MCF 10A (cell line): ENCODE data around the gene TMEM163. TPM values are rescaled to one million over a fixed set of nuclear protein-coding genes. Genes with fewer than 3 reads are reported as not detected.

ENCODE experiments used
- BruUV-seq: library from RNA; stranded (reverse); fragments of 400-500 nt; replicated peaks from 2 replicates; lab custom pipeline; 2021; lab: Mats Ljungman, UMichigan
- CTCF ChIA-PET: fragments of 300-600 bp; sonication (Branson Sonifier 250); formaldehyde crosslinking; extraction: SDS; loops from one replicate; lab custom pipeline; 2021; ENCODE audit warnings: antibody characterized with exemption, inconsistent platforms; lab: Yijun Ruan, JAX
- POLR2A ChIA-PET: fragments of 300-600, 350-650 bp; sonication (Branson Sonifier 250); formaldehyde crosslinking; extraction: SDS; loops from one replicate; lab custom pipeline; 2020; ENCODE audit warnings: antibody characterized with exemption, inconsistent platforms; lab: Yijun Ruan, JAX
- DNase-seq: peaks from one replicate; pipeline ENCODE4 v3.0.0-alpha.2; 2018; ENCODE audit not compliant: unreplicated experiment
- H3K27ac Mint-ChIP-seq: one replicate; pipeline ENCODE4 v1.8.0; 2022; ENCODE audit warnings: mild to moderate bottlenecking, low read depth, mixed read lengths; ENCODE audit not compliant: unreplicated experiment
- H3K27me3 Mint-ChIP-seq: one replicate; pipeline ENCODE4 v1.8.0; 2022; ENCODE audit warnings: mixed read lengths; ENCODE audit not compliant: insufficient read depth, unreplicated experiment
- H3K36me3 Mint-ChIP-seq: one replicate; pipeline ENCODE4 v1.8.0; 2022; ENCODE audit warnings: mild to moderate bottlenecking, moderate library complexity, mixed read lengths; ENCODE audit not compliant: insufficient read depth, unreplicated experiment
- H3K4me1 Mint-ChIP-seq: one replicate; pipeline ENCODE4 v1.8.0; 2022; ENCODE audit warnings: mixed read lengths; ENCODE audit not compliant: insufficient read depth, unreplicated experiment
- H3K4me3 Mint-ChIP-seq: one replicate; pipeline ENCODE4 v1.8.0; 2022; ENCODE audit warnings: mild to moderate bottlenecking, moderate library complexity, mixed read lengths; ENCODE audit not compliant: unreplicated experiment
- H3K9me3 Mint-ChIP-seq: one replicate; pipeline ENCODE4 v1.8.0; 2022; ENCODE audit warnings: mixed read lengths; ENCODE audit not compliant: unreplicated experiment
- CTCF ChIP-seq: fragments of 200-600 bp; IDR thresholded peaks from one replicate; pipeline ENCODE4 v1.8.0; 2022; ENCODE audit warnings: antibody characterized with exemption, mild to moderate bottlenecking; ENCODE audit not compliant: unreplicated experiment
- intact Hi-C: fragments of 100-400 bp; cut with micrococcal nuclease; formaldehyde crosslinking; loops from 2 replicates; pipeline ENCODE4 v1.14.1; 2022
- total RNA-seq: library from RNA; stranded (reverse); gene quantifications from 2 replicates; pipeline ENCODE4 v1.2.3, GENCODE V29; 2022

TMEM163 gene
- total RNA-seq, 1 experiment from 2014 or later: not detected

GRCh38 chr2:134573724-134574123 is 145.1 kb downstream of the TMEM163 start:
- ChIA-PET CTCF (no interaction called here), POLR2A (no interaction called here)
- Mint-ChIP-seq H3K27ac (no peak overlapping the region), H3K9me3 (peaks cover under 1% of the 10 kb centered on the region), H3K36me3 (no peaks in the 10 kb centered on the region), H3K4me1 (no peaks in the 10 kb centered on the region), H3K4me3 (no peak overlapping the region), H3K27me3 (no peaks in the 10 kb centered on the region)
- DNase-seq: no peak
- intact Hi-C loops: no loop called here
- TF ChIP-seq CTCF: no peak
- no TSS peak for BruUV-seq

- ChIA-PET POLR2A (no interaction called here), CTCF (interaction anchor here (0.9 to 1.2 kb wide), 2 partner anchors 11 to 16 kb away, joined by 3 to 5 read pairs; no protein-coding TSS in a partner anchor)
- BruUV-seq: no TSS peak
- H3K9me3 Mint-ChIP-seq: peaks cover 8% of the 10 kb centered on the region
- H3K4me3 Mint-ChIP-seq: no peak overlapping the region
- no peak for DNase-seq
- TF ChIP-seq CTCF: no peak
- intact Hi-C loops: no loop called here
- H3K4me1 Mint-ChIP-seq: no peaks in the 10 kb centered on the region
- no peaks in the 10 kb centered on the region for H3K27me3 Mint-ChIP-seq
- H3K27ac Mint-ChIP-seq: no peak overlapping the region
- no peaks in the 10 kb centered on the region for H3K36me3 Mint-ChIP-seq
These were observed 145.8 kb downstream of the TMEM163 start for GRCh38 chr2:134573085-134573370.

GRCh38 chr2:134572314-134573084 is 146.3 kb downstream of the TMEM163 start:
- Mint-ChIP-seq H3K27ac (no peak overlapping the region), H3K9me3 (peaks cover 8% of the 10 kb centered on the region), H3K36me3 (no peaks in the 10 kb centered on the region), H3K27me3 (no peaks in the 10 kb centered on the region), H3K4me1 (no peaks in the 10 kb centered on the region), H3K4me3 (no peak overlapping the region)
- intact Hi-C loops: no loop called here
- ChIA-PET POLR2A (no interaction called here), CTCF (interaction anchor here (0.9 to 1.2 kb wide), 2 partner anchors 11 to 16 kb away, joined by 3 to 5 read pairs; no protein-coding TSS in a partner anchor)
- BruUV-seq: no TSS peak
- DNase-seq: no peak
- TF ChIP-seq CTCF: no peak

GRCh38 chr2:134570676-134571075 is 148.1 kb downstream of the TMEM163 start:
- Mint-ChIP-seq H3K27me3 (no peaks in the 10 kb centered on the region), H3K4me3 (no peak overlapping the region), H3K27ac (no peak overlapping the region), H3K9me3 (peaks cover 8% of the 10 kb centered on the region), H3K36me3 (no peaks in the 10 kb centered on the region), H3K4me1 (no peaks in the 10 kb centered on the region)
- ChIA-PET POLR2A (no interaction called here), CTCF (interaction anchor here (0.8 kb wide), 1 partner anchor 13 kb away, joined by 4 read pairs; no protein-coding TSS in a partner anchor)
- intact Hi-C loops: no loop called here
- no peak for DNase-seq
- no peak for TF ChIP-seq CTCF
- BruUV-seq: no TSS peak
